Rectal smooth muscle tissue (tissue), 1 donor: ENCODE results near the gene SMIM44.

Experiments used
- H3K27ac ChIP-seq: one replicate; pipeline ENCODE4 v1.7.0; 2013; ENCODE audit warnings: low read depth, low read length, inconsistent platforms
- H3K27me3 ChIP-seq: one replicate; pipeline ENCODE4 v1.7.0; 2013; ENCODE audit warnings: low read length; ENCODE audit not compliant: control insufficient read depth, insufficient read depth
- H3K36me3 ChIP-seq: one replicate; pipeline ENCODE4 v1.7.0; 2013; ENCODE audit warnings: low read length; ENCODE audit not compliant: control insufficient read depth, insufficient read depth
- H3K4me1 ChIP-seq: one replicate; pipeline ENCODE4 v1.7.0; 2013; ENCODE audit warnings: low read length; ENCODE audit not compliant: control insufficient read depth, insufficient read depth
- H3K4me3 ChIP-seq: one replicate; pipeline ENCODE4 v1.7.0; 2013; ENCODE audit warnings: low read length
- H3K9ac ChIP-seq: one replicate; pipeline ENCODE4 v1.7.0; 2013; ENCODE audit warnings: low read length

The SMIM44 gene

GRCh38 chr19:3524078-3524842 lies 41.0 kb upstream of the SMIM44 start:
- Histone ChIP-seq H3K4me1 (no peaks in the 10 kb centered on the region), H3K36me3 (peaks cover 26% of the 10 kb centered on the region), H3K9ac (no peak overlapping the region), H3K27ac (no peak overlapping the region), H3K4me3 (no peak overlapping the region), H3K27me3 (no peaks in the 10 kb centered on the region)

GRCh38 chr19:3523361-3524077 lies 40.3 kb upstream of the SMIM44 start:
- H3K36me3 ChIP-seq = peaks cover 27% of the 10 kb centered on the region
- H3K4me3 ChIP-seq = no peak overlapping the region
- no peak overlapping the region for H3K9ac ChIP-seq
- no peaks in the 10 kb centered on the region for H3K27me3 ChIP-seq
- H3K27ac ChIP-seq = no peak overlapping the region
- H3K4me1 ChIP-seq = no peaks in the 10 kb centered on the region

- no peak overlapping the region for H3K9ac ChIP-seq
- no peak overlapping the region for H3K27ac ChIP-seq
- H3K4me3 ChIP-seq = no peak overlapping the region
- H3K4me1 ChIP-seq = no peaks in the 10 kb centered on the region
- peaks cover 20% of the 10 kb centered on the region for H3K36me3 ChIP-seq
- no peaks in the 10 kb centered on the region for H3K27me3 ChIP-seq
Observed at GRCh38 chr19:3522421-3523360, 39.5 kb upstream of the SMIM44 start.

DNA sequence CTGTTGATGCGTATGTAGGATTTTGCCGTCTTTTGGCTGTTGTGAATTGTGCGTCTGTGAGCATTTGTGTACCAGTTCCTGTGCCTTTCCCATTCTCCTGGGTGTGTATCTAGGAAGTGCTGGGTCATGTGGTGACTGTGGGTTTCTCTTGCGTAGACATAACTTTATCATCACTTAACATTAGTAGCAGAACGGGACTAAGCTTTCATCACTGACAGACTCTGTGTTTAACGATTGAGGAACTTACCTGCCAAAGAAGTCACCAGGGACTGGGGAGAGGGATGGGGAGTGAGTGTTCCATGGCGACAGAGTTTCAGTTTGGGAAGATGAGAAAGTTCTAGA lies 37.8 kb upstream of the SMIM44 start:
- Histone ChIP-seq H3K4me1 (no peaks in the 10 kb centered on the region), H3K9ac (no peak overlapping the region), H3K27ac (no peak overlapping the region), H3K27me3 (no peaks in the 10 kb centered on the region), H3K36me3 (peaks cover 13% of the 10 kb centered on the region), H3K4me3 (no peak overlapping the region)

- no peaks in the 10 kb centered on the region for H3K27me3 ChIP-seq
- no peak overlapping the region for H3K9ac ChIP-seq
- H3K27ac ChIP-seq = no peak overlapping the region
- H3K4me3 ChIP-seq = no peak overlapping the region
- no peaks in the 10 kb centered on the region for H3K4me1 ChIP-seq
- H3K36me3 ChIP-seq = peaks cover 11% of the 10 kb centered on the region
Observed at GRCh38 chr19:3520166-3521103, 37.2 kb upstream of the SMIM44 start.

GRCh38 chr19:3519126-3519525 lies 35.9 kb upstream of the SMIM44 start:
- peaks cover 6% of the 10 kb centered on the region for H3K36me3 ChIP-seq

DNA sequence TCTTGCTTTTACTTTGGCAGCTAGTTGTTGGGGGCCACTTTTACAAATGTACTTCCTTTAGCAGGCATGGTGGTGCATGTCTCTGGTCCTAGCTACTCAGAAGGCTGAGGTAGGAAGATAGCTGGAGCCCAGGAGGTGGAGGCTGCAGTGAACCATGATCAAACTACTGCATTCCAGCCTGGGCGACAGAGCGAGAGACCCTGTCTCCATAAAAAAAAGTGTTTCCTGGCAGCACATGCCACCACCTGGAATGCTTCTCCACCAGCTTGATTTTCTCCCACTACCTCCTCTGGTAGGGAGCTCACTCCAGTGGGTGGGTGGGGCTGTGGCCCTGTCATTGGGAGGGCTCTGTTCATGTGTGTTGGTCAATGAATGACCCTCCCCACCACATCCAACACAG lies 35.4 kb upstream of the SMIM44 start:
- H3K27ac ChIP-seq = no peak overlapping the region
- no peaks in the 10 kb centered on the region for H3K4me1 ChIP-seq
- H3K27me3 ChIP-seq = no peaks in the 10 kb centered on the region
- no peak overlapping the region for H3K9ac ChIP-seq
- no peak overlapping the region for H3K4me3 ChIP-seq
- H3K36me3 ChIP-seq = peaks cover 6% of the 10 kb centered on the region

More at GRCh38 chr19:3519126-3519525, 35.9 kb upstream of the SMIM44 start:
- H3K4me1 ChIP-seq = no peaks in the 10 kb centered on the region
- no peak overlapping the region for H3K27ac ChIP-seq
- no peak overlapping the region for H3K9ac ChIP-seq
- H3K27me3 ChIP-seq = no peaks in the 10 kb centered on the region
- H3K4me3 ChIP-seq = no peak overlapping the region

GRCh38 chr19:3518255-3518654 lies 35.0 kb upstream of the SMIM44 start:
- Histone ChIP-seq H3K27me3 (no peaks in the 10 kb centered on the region), H3K9ac (no peak overlapping the region), H3K4me3 (no peak overlapping the region), H3K27ac (no peak overlapping the region), H3K36me3 (peaks cover 6% of the 10 kb centered on the region), H3K4me1 (no peaks in the 10 kb centered on the region)

DNA sequence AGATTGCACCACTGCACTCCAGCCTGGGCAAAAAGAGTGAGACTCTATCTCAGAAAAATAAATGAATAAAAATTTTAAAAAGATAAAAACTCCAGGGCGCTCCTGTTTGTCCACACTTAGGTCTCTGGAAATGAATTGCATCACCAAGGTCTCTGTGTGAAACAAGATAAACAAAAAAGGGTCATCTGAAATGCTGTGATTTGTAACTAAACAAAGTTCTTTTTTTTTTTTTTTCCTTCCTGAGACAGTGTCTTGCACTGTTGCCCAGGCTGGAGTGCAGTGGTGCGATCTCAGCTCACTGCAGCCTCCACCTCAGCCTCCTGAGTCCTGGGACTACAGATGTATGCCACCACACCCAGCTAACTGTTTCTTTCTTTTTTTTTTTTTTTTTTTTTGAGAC lies 34.4 kb upstream of the SMIM44 start:
- H3K27me3 ChIP-seq = no peaks in the 10 kb centered on the region
- H3K9ac ChIP-seq = no peak overlapping the region
- H3K36me3 ChIP-seq = peaks cover 6% of the 10 kb centered on the region
- no peak overlapping the region for H3K27ac ChIP-seq
- no peaks in the 10 kb centered on the region for H3K4me1 ChIP-seq
- H3K4me3 ChIP-seq = no peak overlapping the region

- no peak overlapping the region for H3K27ac ChIP-seq
- no peak overlapping the region for H3K4me3 ChIP-seq
- peaks cover 6% of the 10 kb centered on the region for H3K36me3 ChIP-seq
- no peaks in the 10 kb centered on the region for H3K27me3 ChIP-seq
- no peak overlapping the region for H3K9ac ChIP-seq
- no peaks in the 10 kb centered on the region for H3K4me1 ChIP-seq
Observed at GRCh38 chr19:3516675-3517207, 33.5 kb upstream of the SMIM44 start.

DNA sequence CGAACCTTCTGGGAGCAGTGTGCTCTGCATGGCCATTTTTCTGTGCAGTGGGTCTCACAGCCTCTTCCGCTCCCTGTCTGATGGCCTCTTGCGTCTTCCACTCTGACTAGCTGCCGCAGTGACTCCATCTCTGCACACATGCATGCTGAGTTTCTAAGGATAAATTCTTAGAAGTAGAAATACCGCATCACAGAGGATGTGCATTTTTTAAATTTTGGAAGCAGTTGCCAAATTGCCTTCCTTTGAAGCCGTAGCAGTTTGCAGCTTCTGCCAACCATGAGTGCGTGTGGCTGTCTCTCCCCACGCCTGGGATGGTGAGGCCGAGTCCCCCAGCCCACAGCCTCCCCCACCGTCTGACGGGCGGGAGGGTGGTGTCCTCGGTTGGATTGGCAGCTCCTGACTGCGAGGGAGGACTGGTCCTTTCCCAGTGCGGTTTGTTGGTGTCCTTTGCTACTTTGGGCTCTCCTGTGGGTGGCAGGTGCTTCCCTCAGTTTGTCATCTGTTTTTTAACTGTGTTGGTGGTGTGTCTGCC lies 32.7 kb upstream of the SMIM44 start:
- Histone ChIP-seq H3K27me3 (no peaks in the 10 kb centered on the region), H3K27ac (no peak overlapping the region), H3K9ac (no peak overlapping the region), H3K36me3 (peaks cover 6% of the 10 kb centered on the region), H3K4me3 (no peak overlapping the region), H3K4me1 (no peaks in the 10 kb centered on the region)
